Measurements from ENCODE around the gene SH2D3A.

Gene SH2D3A

DNA sequence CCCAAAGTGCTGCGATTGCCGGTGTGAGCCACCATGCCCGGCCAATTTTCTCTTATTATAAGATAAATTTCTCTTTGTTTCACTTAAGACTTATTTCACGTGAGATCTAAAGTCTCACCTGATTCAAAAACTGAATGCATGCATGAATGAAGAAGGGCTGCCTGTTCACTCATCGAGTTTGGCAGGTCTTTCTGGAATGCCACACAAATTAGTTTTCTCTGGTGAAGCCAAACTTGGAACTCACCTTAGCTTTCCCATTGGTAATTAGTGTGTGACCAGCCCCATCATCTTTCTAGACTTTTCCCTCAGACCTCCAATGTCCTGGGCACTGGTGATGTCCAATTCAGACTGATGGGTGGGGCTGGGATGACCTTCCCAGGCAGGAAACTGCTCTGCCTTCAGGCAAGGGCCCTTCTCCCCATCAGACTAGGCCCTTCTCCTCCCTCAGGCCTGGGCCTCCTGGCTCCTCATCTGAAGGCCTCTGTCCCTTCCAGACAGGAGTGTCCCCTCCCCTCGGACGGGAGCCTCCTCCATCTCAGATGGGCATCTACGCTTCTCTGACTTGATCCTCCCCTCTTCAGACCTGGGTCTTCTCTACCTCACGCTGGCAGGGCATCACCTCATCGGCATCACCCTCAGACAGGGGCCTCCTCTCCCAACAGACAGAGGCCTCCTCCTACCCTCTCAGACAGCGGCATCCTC is 61.2 kb downstream of the SH2D3A start:
- no peak for DNase-seq
